DND-41 (cell line): ENCODE measurements around the gene ZNRF1.

Experiments
- ATAC-seq: fragments of 200-7000 bp; cut with Tn5 transposase; 3 replicates; pipeline ENCODE4 v1.9.1; 2021; ENCODE audit warnings: low read depth; ENCODE audit not compliant: insufficient read depth
- DNase-seq: peaks from one replicate; pipeline ENCODE4 v3.0.0-alpha.2; 2020
- H2AFZ ChIP-seq: 2 replicates; pipeline ENCODE4 v1.6.0; 2012; ENCODE audit warnings: low read depth, low read length
- H3K27ac ChIP-seq: 2 replicates; pipeline ENCODE4 v1.5.1; 2012; ENCODE audit warnings: low read length, inconsistent platforms
- H3K27me3 ChIP-seq: fragments of 200-600 bp; sonication (generic); 2 replicates; pipeline ENCODE4 v1.6.0; 2012; ENCODE audit warnings: low read length, mild to moderate bottlenecking, inconsistent platforms; ENCODE audit not compliant: insufficient read depth, poor library complexity
- H3K36me3 ChIP-seq: 2 replicates; pipeline ENCODE4 v1.5.1; 2012; ENCODE audit warnings: low read length, inconsistent platforms; ENCODE audit not compliant: insufficient read depth
- H3K4me1 ChIP-seq: 2 replicates; pipeline ENCODE4 v1.5.1; 2012; ENCODE audit warnings: mild to moderate bottlenecking, low read length; ENCODE audit not compliant: insufficient read depth
- H3K4me2 ChIP-seq: 2 replicates; pipeline ENCODE4 v1.6.0; 2012; ENCODE audit warnings: mild to moderate bottlenecking, moderate library complexity, low read length, inconsistent platforms; ENCODE audit not compliant: insufficient read depth
- H3K4me3 ChIP-seq, 2 experiments: fragments of 200-600 bp in 1 of 2; shearing (Covaris generic) in 1 of 2; 2 replicates each; pipeline ENCODE4 v1.5.1; 2012 to 2016; ENCODE audit warnings: inconsistent platforms in 2 of 2, low read length in 2 of 2, mild to moderate bottlenecking in 2 of 2, low read depth in 1 of 2, moderate library complexity in 1 of 2
- H3K79me2 ChIP-seq: 2 replicates; pipeline ENCODE4 v1.6.0; 2012; ENCODE audit warnings: low read length, inconsistent platforms; ENCODE audit not compliant: insufficient read depth
- H3K9ac ChIP-seq: 2 replicates; pipeline ENCODE4 v1.6.0; 2012; ENCODE audit warnings: low read depth, mild to moderate bottlenecking, inconsistent platforms, low read length, moderate library complexity
- H3K9me3 ChIP-seq: 2 replicates; pipeline ENCODE4 v1.5.1; 2012; ENCODE audit warnings: low read length, moderate library complexity, mild to moderate bottlenecking, inconsistent platforms; ENCODE audit not compliant: insufficient read depth, severe bottlenecking
- H4K20me1 ChIP-seq: 2 replicates; pipeline ENCODE4 v1.6.0; 2012; ENCODE audit warnings: low read length; ENCODE audit not compliant: insufficient read depth
- CTCF ChIP-seq: IDR thresholded peaks from 2 replicates; pipeline ENCODE4 v1.5.1; 2012; ENCODE audit warnings: borderline replicate concordance, low read length, moderate library complexity, mild to moderate bottlenecking; ENCODE audit not compliant: poor library complexity, severe bottlenecking; ENCODE audit errors: extremely low read depth
- EZH2 ChIP-seq: IDR thresholded peaks from 3 replicates; pipeline ENCODE4 v1.6.1; 2012; ENCODE audit warnings: borderline replicate concordance, low read depth, mild to moderate bottlenecking, moderate library complexity, low read length, inconsistent platforms; ENCODE audit not compliant: severe bottlenecking

Gene ZNRF1

GRCh38 chr16:75138233-75138632 lies 139.4 kb downstream of the ZNRF1 start:
- Histone ChIP-seq H2AFZ (no peak overlapping the region), H3K4me3 (no peak overlapping the region), H3K4me2 (no peak overlapping the region), H3K9ac (no peak overlapping the region), H3K4me1 (no peaks in the 10 kb centered on the region), H4K20me1 (no peaks in the 10 kb centered on the region), H3K27ac (no peak overlapping the region), H3K36me3 (no peaks in the 10 kb centered on the region), H3K27me3 (no peaks in the 10 kb centered on the region), H3K79me2 (no peaks in the 10 kb centered on the region), H3K9me3 (no peaks in the 10 kb centered on the region)
- no peak for TF ChIP-seq EZH2
- TF ChIP-seq CTCF = no peak
- ATAC-seq (no peak), DNase-seq (no peak)

GRCh38 chr16:75138636-75139035 lies 139.8 kb downstream of the ZNRF1 start:
- Histone ChIP-seq H3K4me3 (no peak overlapping the region), H3K9me3 (no peaks in the 10 kb centered on the region), H3K27me3 (no peaks in the 10 kb centered on the region), H4K20me1 (no peaks in the 10 kb centered on the region), H3K79me2 (no peaks in the 10 kb centered on the region), H3K4me1 (no peaks in the 10 kb centered on the region), H3K9ac (no peak overlapping the region), H2AFZ (no peak overlapping the region), H3K4me2 (no peak overlapping the region), H3K36me3 (no peaks in the 10 kb centered on the region), H3K27ac (no peak overlapping the region)
- ATAC-seq (no peak), DNase-seq (no peak)
- no peak for TF ChIP-seq EZH2
- no peak for TF ChIP-seq CTCF

GRCh38 chr16:75139498-75139897 lies 140.7 kb downstream of the ZNRF1 start:
- no peak for TF ChIP-seq EZH2
- TF ChIP-seq CTCF = no peak
- H3K4me2 ChIP-seq = no peak overlapping the region
- ATAC-seq = no peak
- H3K27me3 ChIP-seq = no peaks in the 10 kb centered on the region
- DNase-seq = no peak
- no peaks in the 10 kb centered on the region for H3K4me1 ChIP-seq
- no peaks in the 10 kb centered on the region for H3K9me3 ChIP-seq
- H3K4me3 ChIP-seq = no peak overlapping the region
- no peaks in the 10 kb centered on the region for H3K79me2 ChIP-seq
- no peaks in the 10 kb centered on the region for H4K20me1 ChIP-seq
- no peak overlapping the region for H2AFZ ChIP-seq
- no peak overlapping the region for H3K27ac ChIP-seq
- H3K36me3 ChIP-seq = no peaks in the 10 kb centered on the region
- H3K9ac ChIP-seq = no peak overlapping the region

GRCh38 chr16:75143941-75144340 lies 145.1 kb downstream of the ZNRF1 start:
- DNase-seq (no peak), ATAC-seq (no peak)
- Histone ChIP-seq H3K4me2 (no peak overlapping the region), H4K20me1 (no peaks in the 10 kb centered on the region), H3K79me2 (peaks cover 6% of the 10 kb centered on the region), H3K27me3 (no peaks in the 10 kb centered on the region), H3K36me3 (no peaks in the 10 kb centered on the region; the same call in 1 of the 2 replicates), H2AFZ (no peak overlapping the region), H3K9ac (no peak overlapping the region), H3K4me1 (peaks cover 10% of the 10 kb centered on the region), H3K9me3 (peaks cover 6% of the 10 kb centered on the region), H3K4me3 (no peak overlapping the region), H3K27ac (no peak overlapping the region)
- TF ChIP-seq EZH2 = no peak
- no peak for TF ChIP-seq CTCF
